IMR-90 (cell line): ENCODE measurements around the gene TUBGCP6. TPM values are rescaled to one million over a fixed set of nuclear protein-coding genes. Genes with fewer than 3 reads are reported as not detected.

Experiments
- ATAC-seq: fragments of 200-7000 bp; cut with Tn5 transposase; 2 replicates; pipeline ENCODE4 v1.9.1; 2020; ENCODE audit warnings: low read depth, mild to moderate bottlenecking, moderate library complexity
- BruUV-seq: library from RNA; stranded (reverse); fragments of 400-500 nt; replicated peaks from 2 replicates; lab custom pipeline; 2021; lab: Mats Ljungman, UMichigan
- CTCF ChIA-PET: fragments of 300-600 bp; formaldehyde crosslinking; extraction: SDS; loops from one replicate; lab custom pipeline; 2021; ENCODE audit warnings: antibody characterized with exemption; lab: Yijun Ruan, JAX
- POLR2A ChIA-PET: fragments of 300-600 bp; sonication (Branson Sonifier 250); formaldehyde crosslinking; loops from one replicate; lab custom pipeline; 2022; ENCODE audit warnings: antibody characterized with exemption; ENCODE audit not compliant: unreplicated experiment; lab: Charles Lee
- DNase-seq: peaks from one replicate; pipeline ENCODE4 v3.0.0; 2013
- H2AFZ ChIP-seq: replicated peaks from 2 replicates; pipeline ENCODE3; 2013; ENCODE audit warnings: low read length, mild to moderate bottlenecking; ENCODE audit not compliant: poor library complexity
- H2AK5ac ChIP-seq: 2 replicates; pipeline ENCODE4 v1.6.1; 2013; ENCODE audit warnings: low read depth, low read length, inconsistent platforms
- H2AK9ac ChIP-seq: replicated peaks from 2 replicates; pipeline ENCODE3; 2013; ENCODE audit warnings: mild to moderate bottlenecking, low read depth, low read length, moderate library complexity; ENCODE audit not compliant: poor library complexity
- H2BK120ac ChIP-seq: 2 replicates; pipeline ENCODE4 v1.6.1; 2013; ENCODE audit warnings: low read depth, low read length, inconsistent platforms
- H2BK15ac ChIP-seq: 3 replicates; pipeline ENCODE4 v1.6.1; 2013; ENCODE audit warnings: low read depth, low read length, inconsistent platforms
- H2BK20ac ChIP-seq: 2 replicates; pipeline ENCODE4 v1.6.1; 2013; ENCODE audit warnings: low read depth, mild to moderate bottlenecking, inconsistent platforms, low read length, moderate library complexity
- H2BK5ac ChIP-seq: 2 replicates; pipeline ENCODE4 v1.6.1; 2013; ENCODE audit warnings: mild to moderate bottlenecking, low read depth, low read length, inconsistent platforms; ENCODE audit not compliant: poor library complexity, severe bottlenecking
- H3K14ac ChIP-seq: replicated peaks from 2 replicates; pipeline ENCODE4 v1.6.1; 2013; ENCODE audit warnings: low read depth, low read length, inconsistent platforms
- H3K18ac ChIP-seq: 2 replicates; pipeline ENCODE4 v1.6.1; 2013; ENCODE audit warnings: low read depth, low read length, control low read depth
- H3K23ac ChIP-seq: 2 replicates; pipeline ENCODE4 v1.6.1; 2013; ENCODE audit warnings: low read depth, low read length, inconsistent platforms
- H3K27ac ChIP-seq: 2 replicates; pipeline ENCODE4 v1.5.1; 2013; ENCODE audit warnings: mild to moderate bottlenecking, control low read depth, low read length; ENCODE audit not compliant: insufficient read depth
- H3K27me3 ChIP-seq: 2 replicates; pipeline ENCODE4 v1.6.1; 2013; ENCODE audit warnings: low read length; ENCODE audit not compliant: control insufficient read depth, insufficient read depth
- H3K36me3 ChIP-seq: 2 replicates; pipeline ENCODE4 v1.6.1; 2013; ENCODE audit warnings: low read length, mixed read lengths; ENCODE audit not compliant: control insufficient read depth, insufficient read depth
- H3K4ac ChIP-seq: 2 replicates; pipeline ENCODE4 v1.6.1; 2013; ENCODE audit warnings: low read depth, low read length, inconsistent platforms
- H3K4me1 ChIP-seq: 2 replicates; pipeline ENCODE4 v1.6.1; 2013; ENCODE audit warnings: low read length, mixed read lengths; ENCODE audit not compliant: control insufficient read depth, insufficient read depth
- H3K4me2 ChIP-seq: 2 replicates; pipeline ENCODE4 v1.6.1; 2013; ENCODE audit warnings: low read depth, mild to moderate bottlenecking, control low read depth, low read length, moderate library complexity
- H3K4me3 ChIP-seq: 2 replicates; pipeline ENCODE4 v1.5.1; 2013; ENCODE audit warnings: low read depth, mild to moderate bottlenecking, control low read depth, low read length, moderate library complexity; ENCODE audit not compliant: insufficient read depth
- H3K56ac ChIP-seq: 2 replicates; pipeline ENCODE4 v1.6.1; 2013; ENCODE audit warnings: low read length, inconsistent platforms; ENCODE audit not compliant: insufficient read depth; ENCODE audit errors: extremely low read depth
- H3K79me1 ChIP-seq, 2 experiments: 2 replicates each; pipeline ENCODE4 v1.6.1; 2013; ENCODE audit warnings: low read length in 2 of 2, inconsistent platforms in 1 of 2, low read depth in 1 of 2
- H3K9ac ChIP-seq: 2 replicates; pipeline ENCODE4 v1.6.1; 2013; ENCODE audit warnings: low read depth, low read length, control low read depth
- H3K9me1 ChIP-seq: 2 replicates; pipeline ENCODE4 v1.6.1; 2013; ENCODE audit warnings: low read length, inconsistent platforms; ENCODE audit not compliant: insufficient read depth
- H3K9me3 ChIP-seq: 2 replicates; pipeline ENCODE4 v1.6.1; 2013; ENCODE audit warnings: low read length; ENCODE audit not compliant: control insufficient read depth, insufficient read depth
- H4K20me1 ChIP-seq: 2 replicates; pipeline ENCODE4 v1.6.1; 2013; ENCODE audit warnings: low read length, inconsistent platforms; ENCODE audit not compliant: insufficient read depth
- H4K5ac ChIP-seq: 2 replicates; pipeline ENCODE4 v1.6.1; 2013; ENCODE audit warnings: mild to moderate bottlenecking, low read depth, low read length, control low read depth
- H4K8ac ChIP-seq, 2 experiments: 2 replicates each; pipeline ENCODE4 v1.6.1; 2013; ENCODE audit warnings: low read depth in 2 of 2, low read length in 2 of 2, control low read depth in 1 of 2, inconsistent platforms in 1 of 2
- H4K91ac ChIP-seq: 2 replicates; pipeline ENCODE4 v1.6.1; 2013; ENCODE audit warnings: low read depth, low read length, inconsistent platforms; ENCODE audit not compliant: insufficient read depth
- MXI1 ChIP-seq: IDR thresholded peaks from 2 replicates; pipeline ENCODE4 v1.6.1; 2012; ENCODE audit warnings: low read depth, mild to moderate bottlenecking, low read length, moderate library complexity, borderline replicate concordance
- WGBS, 2 experiments: methylation state at CpG; one replicate each; pipeline versions ENCODE4 v1.1.5 to v1.1.7; 2013; ENCODE audit warnings: missing lambda C conversion rate in 2 of 2; ENCODE audit not compliant: insufficient read length in 1 of 2; ENCODE audit errors: extremely low coverage in 2 of 2; 5-methylcytosine and 5-hydroxymethylcytosine counted together
- dilution Hi-C: fragments of 300-500 bp; cut with HindIII; formaldehyde crosslinking; loops from one replicate; pipeline ENCODE4 v1.14.3; 2018; ENCODE audit warnings: low sequenced_read_pairs; ENCODE audit not compliant: unreplicated experiment
- in situ Hi-C: fragments of 300-500 bp; cut with MboI; formaldehyde crosslinking; loops from 3 replicates; pipeline ENCODE4 v1.14.3; 2019; ENCODE audit warnings: low sequenced_read_pairs, inconsistent platforms, mixed read lengths
- intact Hi-C: fragments of 100-400 bp; cut with micrococcal nuclease; formaldehyde crosslinking; loops from 2 replicates; pipeline ENCODE4 v1.10.0; 2022
- polyA plus RNA-seq, 3 experiments: library from polyadenylated mRNA; depleted of rRNA; stranded (reverse); fragments of >200 nt; gene quantifications; 2 replicates each; pipeline ENCODE4 v1.2.3, GENCODE V29; 2012; ENCODE audit warnings: low replicate concordance in 1 of 3
- total RNA-seq: library from RNA; depleted of rRNA; stranded (reverse); fragments of >200 nt; gene quantifications from 2 replicates; pipeline ENCODE4 v1.2.3, GENCODE V29; 2012

Gene TUBGCP6
- total and polyA plus RNA-seq, 2 of the 4 experiments (the other 2 are of a cell fraction) = 10.8 to 28.6 TPM

- Histone ChIP-seq H4K20me1 (peaks cover 61% of the 10 kb centered on the region), H2BK120ac (no peak overlapping the region), H3K36me3 (peaks cover 59% of the 10 kb centered on the region), H3K79me1 (peaks cover 19 to 53% of the 10 kb centered on the region in 2 experiments), H4K8ac (no peak overlapping the region), H4K91ac (no peak overlapping the region), H3K4ac (no peak overlapping the region), H3K4me3 (no peak overlapping the region), H3K4me1 (no peaks in the 10 kb centered on the region), H3K9me3 (no peaks in the 10 kb centered on the region), H3K27ac (no peak overlapping the region), H3K56ac (no peak overlapping the region), H2AK5ac (no peak overlapping the region), H4K5ac (no peak overlapping the region), H3K14ac (no peak overlapping the region), H3K18ac (no peak overlapping the region), H2AFZ (no peak overlapping the region), H2BK20ac (no peak overlapping the region), H2BK15ac (no peak overlapping the region), H2BK5ac (no peak overlapping the region), H3K23ac (no peak overlapping the region), H3K9ac (no peak overlapping the region), H2AK9ac (no peak overlapping the region), H3K9me1 (peaks cover 3% of the 10 kb centered on the region; the same call in 1 of the 2 replicates), H3K4me2 (no peak overlapping the region), H3K27me3 (no peaks in the 10 kb centered on the region)
- DNase-seq = no peak
- no peak for ATAC-seq
- in situ Hi-C loops (loop anchor here (5.0 to 25.0 kb wide), 3 partner anchors 66 to 401 kb away; no protein-coding TSS in a partner anchor), intact Hi-C loops (no loop called here), dilution Hi-C loops (no loop called here)
- 100% methylated on average over 4 of the region's 9 CpGs; no CpG with 5 or more reads in 1 of the 2 experiments for WGBS, 2 experiments
- no peak for TF ChIP-seq MXI1
- BruUV-seq = no TSS peak
- ChIA-PET CTCF (no interaction called here), POLR2A (no interaction called here)
Observed at GRCh38 chr22:50213263-50213662, 31.6 kb downstream of the TUBGCP6 start.
